ENCODE results near the gene TELO2.

DNA sequence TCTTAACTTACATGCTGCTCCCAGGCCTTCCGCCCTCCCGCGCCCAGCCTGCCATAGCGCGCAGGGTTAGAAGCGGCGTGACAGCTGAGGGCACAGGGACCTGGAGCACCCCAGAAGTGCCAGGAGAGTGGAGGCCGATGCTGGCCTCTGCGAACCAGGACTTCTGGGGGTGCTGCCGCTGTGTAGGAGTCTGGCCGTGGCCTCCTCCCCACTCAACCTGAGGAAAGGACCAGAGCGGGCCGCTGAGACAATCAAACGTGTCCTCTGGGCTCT is 38.4 kb downstream of the TELO2 start:
- TF ChIP-seq, protein P1, sequence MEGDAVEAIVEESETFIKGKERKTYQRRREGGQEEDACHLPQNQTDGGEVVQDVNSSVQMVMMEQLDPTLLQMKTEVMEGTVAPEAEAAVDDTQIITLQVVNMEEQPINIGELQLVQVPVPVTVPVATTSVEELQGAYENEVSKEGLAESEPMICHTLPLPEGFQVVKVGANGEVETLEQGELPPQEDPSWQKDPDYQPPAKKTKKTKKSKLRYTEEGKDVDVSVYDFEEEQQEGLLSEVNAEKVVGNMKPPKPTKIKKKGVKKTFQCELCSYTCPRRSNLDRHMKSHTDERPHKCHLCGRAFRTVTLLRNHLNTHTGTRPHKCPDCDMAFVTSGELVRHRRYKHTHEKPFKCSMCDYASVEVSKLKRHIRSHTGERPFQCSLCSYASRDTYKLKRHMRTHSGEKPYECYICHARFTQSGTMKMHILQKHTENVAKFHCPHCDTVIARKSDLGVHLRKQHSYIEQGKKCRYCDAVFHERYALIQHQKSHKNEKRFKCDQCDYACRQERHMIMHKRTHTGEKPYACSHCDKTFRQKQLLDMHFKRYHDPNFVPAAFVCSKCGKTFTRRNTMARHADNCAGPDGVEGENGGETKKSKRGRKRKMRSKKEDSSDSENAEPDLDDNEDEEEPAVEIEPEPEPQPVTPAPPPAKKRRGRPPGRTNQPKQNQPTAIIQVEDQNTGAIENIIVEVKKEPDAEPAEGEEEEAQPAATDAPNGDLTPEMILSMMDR (IDR thresholded peaks at IDR 0.05), result no peak
- no peak for TF ChIP-seq POLR2A (IDR thresholded peaks at IDR 0.05)

Measured in uterus (tissue), 2 donors.